ENCODE data around the gene PRDM11.
"Not testable (repeated sequence)": the region's sequence is repeated elsewhere in the genome, so short reads cannot be mapped to it uniquely, and the experiment has no call there.

Gene PRDM11

DNA sequence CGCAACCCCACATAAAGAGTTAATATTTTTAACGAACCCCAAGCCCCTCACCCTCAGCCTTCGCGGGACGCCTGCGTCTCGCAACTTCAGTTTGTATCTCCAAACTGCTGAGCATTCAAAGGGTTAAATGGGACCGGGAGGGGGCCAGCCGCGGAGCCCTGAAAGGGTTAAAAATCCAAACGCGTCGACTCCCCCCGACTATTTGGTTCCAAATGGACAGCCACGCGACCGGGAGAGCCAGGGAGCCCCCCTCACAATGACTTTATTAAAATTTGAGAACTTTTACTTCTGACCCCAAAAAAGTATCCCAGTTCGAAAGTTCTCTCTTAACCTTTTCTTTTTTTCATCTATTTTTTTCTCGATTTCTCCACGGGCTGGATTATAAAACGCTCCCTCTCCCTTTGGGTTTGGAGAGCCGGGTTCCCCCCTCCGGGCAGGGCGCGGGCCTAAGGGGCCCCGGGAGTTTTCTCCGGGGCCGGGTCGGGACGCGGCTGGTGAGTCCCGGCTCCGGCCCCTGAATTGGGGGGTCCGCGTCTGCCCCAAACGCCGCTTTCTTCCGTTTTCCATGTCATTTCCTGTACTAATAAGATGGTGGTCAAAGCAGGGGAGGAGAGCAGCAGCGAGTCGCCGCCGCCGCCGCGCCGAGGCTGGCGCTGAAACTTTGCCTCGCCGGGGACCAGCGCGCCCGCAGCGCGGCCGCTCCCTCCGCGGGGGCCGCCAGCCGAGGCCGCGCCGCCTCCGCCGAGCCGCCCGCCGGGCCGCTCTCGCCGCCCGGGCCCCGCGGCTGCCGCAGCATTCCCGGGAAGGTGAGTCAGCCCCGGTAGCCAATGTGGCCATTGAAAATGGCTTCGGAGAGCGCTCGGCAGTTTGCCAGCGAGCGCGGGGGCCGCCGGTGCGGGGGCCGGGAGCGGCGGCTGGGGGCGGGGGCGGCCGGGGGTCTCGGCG is at the start of gene PRDM11:
Gene PRDM11 (plus strand): TSS at position 568 of the 945 bp plus-strand sequence. CDS start 35,128 bp downstream, outside the sequence.
- DNase-seq (ENCODE audit: low spot score), result peak; percentile 76

GRCh38 chr11:45097721-45098493 is 48.5 kb upstream of the PRDM11 start:
- peak; percentile 6 for DNase-seq (ENCODE audit: low spot score)

DNA sequence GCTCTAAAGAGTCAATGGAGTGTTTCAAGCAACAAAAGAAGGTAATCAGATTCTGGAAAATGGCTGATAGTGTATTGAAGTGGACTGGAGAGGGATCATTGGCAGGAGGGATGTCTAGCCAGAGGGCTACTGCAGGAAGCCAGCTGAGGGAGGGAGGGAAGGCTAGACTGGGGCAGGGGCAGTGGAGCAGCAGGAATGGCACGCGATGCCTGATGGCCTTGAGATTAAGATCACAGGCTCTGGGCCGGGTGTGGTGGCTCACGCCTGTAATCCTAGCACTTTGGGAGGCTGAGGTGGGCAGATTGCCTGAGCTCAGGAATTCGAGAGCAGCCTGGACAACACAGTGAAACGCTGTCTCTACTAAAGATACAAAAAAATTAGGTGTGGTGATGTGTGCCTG is 47.5 kb upstream of the PRDM11 start:
- DNase-seq (ENCODE audit: low spot score), result no peak

GRCh38 chr11:45100339-45100738 is 46.1 kb upstream of the PRDM11 start:
- DNase-seq (ENCODE audit: low spot score), result no peak

DNA sequence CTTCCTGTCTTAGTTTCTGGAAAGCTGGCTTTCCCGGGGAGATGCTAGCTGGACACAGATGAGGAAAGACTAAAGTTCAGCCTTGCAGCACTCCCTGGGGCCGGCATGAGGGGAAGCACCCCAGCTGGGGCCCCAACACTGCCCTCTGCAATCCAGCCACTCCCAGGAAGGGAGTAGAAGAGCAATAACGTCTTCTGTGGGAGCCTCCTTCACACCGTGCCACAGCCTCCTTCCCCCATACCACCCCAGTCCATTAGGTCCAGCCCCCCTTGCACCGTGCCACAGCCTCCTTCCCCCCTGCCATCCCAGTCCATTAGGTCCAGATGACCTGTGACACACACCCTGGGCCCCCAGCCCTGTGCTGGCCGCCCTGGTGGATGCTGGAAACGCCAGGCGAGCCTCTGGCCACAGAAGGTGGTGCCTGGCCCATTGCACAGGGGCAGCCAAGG is 44.1 kb upstream of the PRDM11 start:
- DNase-seq (ENCODE audit: low spot score), result no peak

- peak; percentile 54 for DNase-seq (ENCODE audit: low spot score)
These were observed 43.4 kb upstream of the PRDM11 start for GRCh38 chr11:45102810-45103621.

DNA sequence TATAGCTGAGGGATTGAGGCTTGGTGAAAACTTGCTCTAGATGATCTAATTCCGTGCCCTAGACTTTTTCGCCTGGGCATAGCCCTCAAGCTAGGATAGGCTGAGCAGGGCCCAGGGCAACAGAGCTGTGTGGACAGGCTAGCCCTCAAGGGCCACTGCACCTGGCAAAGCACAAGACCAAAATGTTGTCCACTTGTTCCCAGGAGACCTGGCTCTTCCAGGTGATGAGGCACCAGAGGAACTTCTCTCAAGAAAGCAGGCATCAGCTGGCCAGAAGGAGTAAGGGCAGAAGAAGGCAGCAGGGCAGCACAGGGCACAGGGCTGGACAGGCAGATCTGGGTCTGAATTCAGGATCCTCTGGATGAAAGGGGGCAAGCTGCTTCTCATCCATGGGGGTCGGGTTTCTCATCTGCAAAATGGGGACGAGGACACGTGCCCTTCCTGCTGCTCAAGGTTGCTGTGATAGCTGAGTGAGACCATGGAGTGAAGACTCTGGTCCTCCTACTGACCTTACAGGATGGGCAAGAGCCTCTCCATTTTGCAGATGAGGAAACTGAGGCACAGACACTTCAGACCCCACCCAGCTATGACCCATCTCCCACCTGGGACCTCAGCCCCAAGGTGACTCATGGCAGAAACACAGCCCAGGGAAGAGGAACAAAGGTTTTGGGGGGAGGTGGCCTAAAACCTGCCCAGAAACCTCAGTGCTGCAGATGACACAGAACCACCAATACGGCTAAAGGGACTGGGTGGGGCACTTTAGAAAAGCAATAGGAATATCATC is 42.2 kb upstream of the PRDM11 start:
- no peak for DNase-seq (ENCODE audit: low spot score)

DNA sequence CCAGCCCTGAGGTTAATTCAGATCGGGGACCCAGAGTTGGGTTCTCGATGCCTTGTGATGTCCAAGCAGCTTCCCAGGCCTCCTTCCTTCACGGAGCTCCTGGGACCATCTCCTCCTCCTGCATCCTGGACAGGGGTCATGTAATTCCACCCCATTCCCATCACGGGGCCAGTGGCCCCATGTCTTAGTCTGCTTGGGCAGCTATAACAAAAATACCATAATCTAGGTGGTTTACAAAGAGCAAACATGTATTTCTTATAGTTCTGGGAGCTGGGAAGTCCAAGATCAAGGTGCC is 41.7 kb upstream of the PRDM11 start:
- DNase-seq (ENCODE audit: low spot score), result no peak

DNA sequence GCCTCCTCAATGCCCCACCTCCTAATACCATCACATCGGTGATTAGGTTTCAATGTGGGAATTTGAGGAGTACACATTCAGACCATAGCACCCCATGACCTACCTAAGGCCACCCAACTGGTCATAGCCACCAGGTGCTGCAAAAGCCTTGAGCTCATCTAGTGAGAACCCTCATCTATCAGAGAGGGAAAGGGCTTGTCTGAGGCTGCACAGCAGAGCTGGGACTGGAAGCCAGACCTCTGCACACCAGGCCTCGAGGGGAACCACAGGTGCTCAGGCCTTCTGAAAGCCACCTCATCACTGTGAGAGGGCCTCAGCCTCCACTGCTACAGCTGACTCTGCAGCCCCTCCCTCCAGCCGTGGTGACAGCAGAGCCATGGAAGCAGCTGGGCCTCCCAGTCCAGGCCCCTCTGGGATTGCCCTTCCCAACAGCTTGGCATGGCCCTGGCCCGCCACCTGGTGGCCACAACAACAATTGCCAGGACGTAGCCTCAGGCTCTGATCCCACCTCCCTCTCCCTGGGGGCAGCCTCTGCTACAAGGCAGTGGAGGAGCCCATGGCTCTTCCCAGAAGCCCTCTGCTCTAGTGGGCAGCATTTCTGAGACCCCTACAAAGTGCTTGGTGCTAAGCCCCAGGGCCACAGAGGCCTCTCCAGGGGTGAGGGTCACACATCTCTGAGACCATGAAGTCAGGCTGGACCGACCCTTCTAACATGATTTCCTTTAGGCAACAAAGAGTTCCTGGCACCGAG is 41.0 kb upstream of the PRDM11 start:
- DNase-seq (ENCODE audit: low spot score), result peak; percentile 53

GRCh38 chr11:45105984-45106375 is 40.5 kb upstream of the PRDM11 start:
- no peak for DNase-seq (ENCODE audit: low spot score)

DNA sequence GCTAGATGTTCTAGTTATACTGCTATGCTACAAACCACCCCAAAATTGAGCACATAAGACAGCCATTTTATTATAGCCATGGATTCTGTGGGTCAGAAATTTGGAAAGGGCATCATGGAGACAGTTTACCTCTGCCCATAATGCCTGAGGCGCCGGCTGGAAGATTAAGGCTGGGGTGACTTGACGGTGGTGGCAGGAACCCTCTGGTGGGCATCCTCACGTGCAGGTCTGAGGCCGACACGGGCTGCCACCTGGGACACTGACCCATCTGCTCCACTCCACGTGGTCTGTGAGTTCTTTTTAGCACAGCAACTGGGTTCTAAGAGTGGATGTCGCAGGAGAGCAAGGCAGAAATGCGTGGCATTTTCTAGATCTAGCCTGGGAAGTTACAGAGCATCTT is 40.0 kb upstream of the PRDM11 start:
- no peak for DNase-seq (ENCODE audit: low spot score)

- no peak for DNase-seq (ENCODE audit: low spot score)
These were observed 39.4 kb upstream of the PRDM11 start for GRCh38 chr11:45107029-45107428.

DNA sequence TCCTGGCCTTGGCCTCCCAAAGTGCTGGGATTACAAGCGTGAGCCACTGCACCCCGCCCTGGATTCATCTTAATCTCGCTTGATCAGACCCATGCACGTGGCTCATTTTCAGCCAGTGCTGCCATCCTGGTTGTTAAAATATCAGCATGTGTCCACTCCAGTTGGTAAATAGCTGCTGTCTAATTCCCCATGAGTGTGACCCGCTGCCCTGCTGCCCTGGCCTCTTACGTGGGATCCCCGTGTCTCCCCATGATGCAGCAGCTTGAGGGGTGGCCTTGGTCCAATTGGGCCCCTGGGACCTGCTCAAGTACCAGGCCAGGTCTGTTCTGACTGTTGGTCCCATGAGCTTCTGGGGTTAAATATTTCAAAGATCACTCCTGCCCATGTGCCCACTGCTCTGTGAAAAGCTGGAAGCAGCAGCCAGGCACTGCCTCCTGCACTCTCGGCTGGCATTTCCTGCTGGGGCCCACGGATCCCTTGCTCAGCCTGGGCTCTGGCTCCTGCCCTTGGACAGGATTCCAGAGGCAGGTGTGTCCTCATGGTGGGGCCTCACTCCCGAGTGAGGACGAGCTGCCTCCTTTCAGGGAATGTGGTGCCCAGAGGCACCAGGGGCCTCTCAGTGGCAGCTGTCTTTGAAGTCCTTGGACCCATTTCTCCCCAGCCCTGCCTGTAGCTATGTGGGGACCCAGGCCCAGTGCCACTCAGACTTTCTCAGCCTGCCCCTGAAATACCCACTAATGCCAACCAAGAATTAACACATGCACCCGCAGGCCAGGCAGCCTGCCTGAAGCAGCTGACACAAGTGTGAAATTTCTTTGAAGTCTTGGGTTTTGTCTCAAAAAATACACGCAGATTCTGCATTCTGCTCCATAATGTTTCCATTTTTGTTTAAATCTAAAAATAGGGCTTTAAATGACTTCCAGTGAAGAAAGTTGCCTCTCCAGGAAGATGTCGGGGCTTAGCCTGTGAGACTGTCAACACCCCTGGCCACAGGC is 38.1 kb upstream of the PRDM11 start:
- DNase-seq (ENCODE audit: low spot score), result no peak

DNA sequence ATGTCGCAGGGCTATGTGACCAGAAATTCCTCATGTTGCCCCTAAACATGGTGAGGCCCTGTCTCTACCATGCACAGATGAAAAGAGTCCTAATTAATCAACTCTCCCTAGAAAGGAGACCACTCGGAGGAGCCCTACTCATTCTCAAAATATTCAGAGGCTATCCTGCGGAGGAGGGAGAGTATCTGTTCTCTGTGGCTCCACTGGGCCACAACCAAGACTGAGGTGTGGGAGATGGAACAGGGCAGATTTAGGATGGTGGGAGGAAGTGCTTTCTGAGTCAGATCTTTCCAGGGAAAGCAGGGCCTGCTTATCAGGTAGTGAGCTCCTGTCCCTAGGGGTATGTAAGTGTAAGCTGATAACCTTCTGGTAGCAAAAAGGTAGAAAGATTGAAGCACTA is 37.0 kb upstream of the PRDM11 start:
- DNase-seq (ENCODE audit: low spot score), result no peak

DNA sequence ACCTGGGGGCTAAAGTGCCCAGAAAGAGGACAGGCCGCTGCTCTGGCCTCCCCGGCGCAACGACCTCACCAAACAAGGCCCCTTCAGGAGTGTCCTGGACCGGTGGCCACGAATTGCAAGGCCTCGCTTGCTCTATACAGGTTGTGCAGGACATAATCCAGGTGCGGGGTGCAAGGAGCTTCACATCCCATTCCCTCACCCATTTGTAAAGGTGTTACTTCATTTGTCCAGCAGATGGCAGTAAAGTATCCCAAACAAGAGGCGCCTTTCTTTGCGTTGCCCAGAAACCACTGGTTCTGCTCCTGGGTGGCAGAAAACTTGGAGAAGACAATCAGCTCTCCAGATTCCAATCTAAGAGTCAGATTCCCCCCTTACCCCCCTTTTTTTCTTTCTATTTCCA is 35.9 kb upstream of the PRDM11 start:
- DNase-seq (ENCODE audit: low spot score), result peak; percentile 69

- DNase-seq (ENCODE audit: low spot score), result no peak
These were observed 32.6 kb upstream of the PRDM11 start for GRCh38 chr11:45113807-45114206.

DNA sequence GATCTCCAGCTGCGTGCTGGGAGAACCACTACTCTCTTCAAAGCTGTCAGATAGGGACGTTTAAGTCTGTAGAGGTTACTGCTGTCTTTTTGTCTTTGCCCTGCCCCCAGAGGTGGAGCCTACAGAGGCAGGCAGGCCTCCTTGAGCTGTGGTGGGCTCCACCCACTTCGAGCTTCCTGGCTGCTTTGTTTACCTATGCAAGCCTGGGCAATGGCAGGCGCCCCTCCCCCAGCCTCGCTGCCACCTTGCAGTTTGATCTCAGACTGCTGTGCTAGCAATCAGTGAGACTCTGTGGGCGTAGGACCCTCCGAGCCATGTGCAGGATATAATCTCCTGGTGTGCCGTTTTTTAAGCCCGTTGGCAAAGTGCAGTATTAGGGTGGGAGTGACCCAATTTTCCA is 18.6 kb upstream of the PRDM11 start:
- DNase-seq (ENCODE audit: low spot score), result not testable (repeated sequence)

DNA sequence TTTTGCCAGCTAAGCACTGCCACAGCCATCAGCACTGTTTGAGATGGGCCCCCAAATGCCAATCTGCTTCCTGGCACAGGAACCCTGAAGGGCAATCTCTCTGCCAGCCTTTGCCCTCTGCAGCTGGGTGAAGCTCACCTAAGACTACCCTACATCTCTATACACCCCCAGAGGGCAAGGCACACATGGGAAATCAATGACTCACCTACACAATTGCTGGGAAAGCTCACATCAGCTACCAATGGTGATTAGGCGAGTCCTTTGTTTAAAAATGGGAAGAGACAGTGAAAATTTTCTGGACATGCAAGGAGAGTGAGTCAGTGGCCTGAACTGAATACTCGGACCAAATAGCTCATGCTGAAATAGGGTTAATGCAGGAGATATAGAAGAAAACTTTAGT is 12.6 kb upstream of the PRDM11 start:
- DNase-seq (ENCODE audit: low spot score), result no peak

DNA sequence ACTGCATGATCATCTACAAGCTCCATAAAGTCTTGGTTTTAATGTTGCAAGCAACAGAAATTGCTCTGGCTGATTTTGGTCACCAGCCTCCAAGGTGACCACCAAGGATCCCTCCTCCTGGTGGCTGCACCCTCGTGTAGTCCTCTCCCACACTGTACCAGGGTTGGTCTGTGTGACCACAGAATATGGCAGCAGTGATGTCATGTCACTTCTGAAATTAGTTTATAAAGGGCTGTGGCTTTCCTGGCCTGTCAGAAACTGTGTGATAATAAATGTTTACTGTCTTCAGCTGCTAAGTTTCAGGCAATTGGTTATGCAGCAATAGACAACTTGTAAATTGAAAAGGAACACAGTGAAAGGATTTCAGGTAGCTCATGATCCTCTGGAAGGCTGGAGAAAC is 5.3 kb upstream of the PRDM11 start:
- no peak for DNase-seq (ENCODE audit: low spot score)

GRCh38 chr11:45141631-45142030 is 4.8 kb upstream of the PRDM11 start:
- no peak for DNase-seq (ENCODE audit: low spot score)
